Activated CD4-positive, alpha-beta memory T cell treated with anti-CD3 and anti-CD28 coated beads, Interleukin-2, amount 10 ng/mL, durations not matched to agents 7 days and 5 days (primary cell): Measurements from ENCODE around the gene ISG20. TPM values are rescaled to one million over a fixed set of nuclear protein-coding genes. Genes with fewer than 3 reads are reported as not detected.

Experiments used
- CTCF ChIA-PET: fragments of 350-600 bp; sonication (Branson Sonifier 250); formaldehyde crosslinking; loops from one replicate; lab custom pipeline; 2021; ENCODE audit warnings: antibody characterized with exemption, inconsistent platforms; lab: Charles Lee
- POLR2A ChIA-PET: fragments of 350-600 bp; sonication (Branson Sonifier 250); formaldehyde crosslinking; loops from one replicate; lab custom pipeline; 2021; ENCODE audit warnings: antibody characterized with exemption; lab: Charles Lee
- DNase-seq: peaks from one replicate; pipeline ENCODE4 v3.0.0-alpha.2; 2020
- H3K27ac Mint-ChIP-seq: one replicate; pipeline ENCODE4 v1.8.0; 2021; ENCODE audit warnings: mild to moderate bottlenecking, mixed read lengths
- H3K27me3 Mint-ChIP-seq: one replicate; pipeline ENCODE4 v1.8.0; 2021; ENCODE audit warnings: mixed read lengths
- H3K36me3 Mint-ChIP-seq: one replicate; pipeline ENCODE4 v1.8.0; 2021; ENCODE audit warnings: low read depth, mixed read lengths
- H3K4me1 Mint-ChIP-seq: one replicate; pipeline ENCODE4 v1.8.0; 2021; ENCODE audit warnings: mixed read lengths
- H3K4me3 Mint-ChIP-seq: one replicate; pipeline ENCODE4 v1.8.0; 2021; ENCODE audit warnings: mild to moderate bottlenecking, mixed read lengths
- H3K9me3 Mint-ChIP-seq: one replicate; pipeline ENCODE4 v1.8.0; 2021; ENCODE audit warnings: mixed read lengths
- total RNA-seq, 2 experiments: library from RNA; stranded (reverse); gene quantifications; one replicate each; pipeline ENCODE4 v1.2.3, GENCODE V29; 2021

Gene ISG20
- total RNA-seq, 2 experiments from 2014 or later = 337 to 338 TPM

GRCh38 chr15:88612186-88612796 lies 26.5 kb upstream of the ISG20 start:
- peaks cover 18% of the 10 kb centered on the region for H3K4me1 Mint-ChIP-seq
- no peaks in the 10 kb centered on the region for H3K9me3 Mint-ChIP-seq
- ChIA-PET POLR2A (interaction anchor here (1.5 kb wide), 1 partner anchor 10 kb away, joined by 4 read pairs; no protein-coding TSS in a partner anchor), CTCF (no interaction called here)
- no peak overlapping the region for H3K4me3 Mint-ChIP-seq
- DNase-seq = no peak
- H3K27me3 Mint-ChIP-seq = peaks cover 29% of the 10 kb centered on the region
- no peaks in the 10 kb centered on the region for H3K36me3 Mint-ChIP-seq
- no peak overlapping the region for H3K27ac Mint-ChIP-seq

- ChIA-PET POLR2A (interaction anchor here (1.5 kb wide), 1 partner anchor 9 kb away, joined by 4 read pairs; no protein-coding TSS in a partner anchor), CTCF (no interaction called here)
- H3K4me3 Mint-ChIP-seq = no peak overlapping the region
- H3K27ac Mint-ChIP-seq = no peak overlapping the region
- no peaks in the 10 kb centered on the region for H3K36me3 Mint-ChIP-seq
- peaks cover 22% of the 10 kb centered on the region for H3K27me3 Mint-ChIP-seq
- no peak for DNase-seq
- no peaks in the 10 kb centered on the region for H3K9me3 Mint-ChIP-seq
- peaks cover 18% of the 10 kb centered on the region for H3K4me1 Mint-ChIP-seq
Measured at GRCh38 chr15:88613074-88613944, 25.5 kb upstream of the ISG20 start.

GRCh38 chr15:88615303-88616107 lies 23.3 kb upstream of the ISG20 start:
- no peak overlapping the region for H3K27ac Mint-ChIP-seq
- ChIA-PET CTCF (interaction anchor here (1.5 kb wide), 1 partner anchor 9 kb away, joined by 5 read pairs; no protein-coding TSS in a partner anchor), POLR2A (no interaction called here)
- H3K4me3 Mint-ChIP-seq = no peak overlapping the region
- H3K27me3 Mint-ChIP-seq = peaks cover 2% of the 10 kb centered on the region
- H3K4me1 Mint-ChIP-seq = peaks cover 17% of the 10 kb centered on the region
- no peak for DNase-seq
- no peaks in the 10 kb centered on the region for H3K36me3 Mint-ChIP-seq
- H3K9me3 Mint-ChIP-seq = no peaks in the 10 kb centered on the region

GRCh38 chr15:88616240-88616639 lies 22.6 kb upstream of the ISG20 start:
- no peak for DNase-seq
- Mint-ChIP-seq H3K4me1 (peaks cover 19% of the 10 kb centered on the region), H3K27ac (no peak overlapping the region), H3K4me3 (no peak overlapping the region), H3K27me3 (peaks cover 2% of the 10 kb centered on the region), H3K9me3 (no peaks in the 10 kb centered on the region), H3K36me3 (no peaks in the 10 kb centered on the region)
- POLR2A ChIA-PET = no interaction called here
- CTCF ChIA-PET = no interaction called here

- ChIA-PET CTCF (interaction anchor here (1.0 kb wide), 1 partner anchor 21 kb away, joined by 3 read pairs; the partner anchor contains the start of gene ISG20), POLR2A (no interaction called here)
- H3K27ac Mint-ChIP-seq = no peak overlapping the region
- no peaks in the 10 kb centered on the region for H3K9me3 Mint-ChIP-seq
- no peak overlapping the region for H3K4me3 Mint-ChIP-seq
- peaks cover 19% of the 10 kb centered on the region for H3K4me1 Mint-ChIP-seq
- H3K27me3 Mint-ChIP-seq = peaks cover 2% of the 10 kb centered on the region
- no peak for DNase-seq
- peaks cover 6% of the 10 kb centered on the region for H3K36me3 Mint-ChIP-seq
Measured at GRCh38 chr15:88617031-88617722, 21.6 kb upstream of the ISG20 start.

- CTCF ChIA-PET = interaction anchor here (1.0 kb wide), 1 partner anchor 21 kb away, joined by 3 read pairs; the partner anchor contains the start of gene ISG20
- DNase-seq = no peak
Measured at GRCh38 chr15:88617790-88618189, 21.0 kb upstream of the ISG20 start.

GRCh38 chr15:88618686-88619085 lies 20.1 kb upstream of the ISG20 start:
- POLR2A ChIA-PET = no interaction called here
- CTCF ChIA-PET = no interaction called here
- H3K9me3 Mint-ChIP-seq = no peaks in the 10 kb centered on the region
- DNase-seq = no peak
- H3K27ac Mint-ChIP-seq = no peak overlapping the region
- peaks cover 2% of the 10 kb centered on the region for H3K27me3 Mint-ChIP-seq
- no peak overlapping the region for H3K4me3 Mint-ChIP-seq
- H3K4me1 Mint-ChIP-seq = peaks cover 21% of the 10 kb centered on the region
- H3K36me3 Mint-ChIP-seq = peaks cover 15% of the 10 kb centered on the region

More at GRCh38 chr15:88617790-88618189, 21.0 kb upstream of the ISG20 start:
- H3K36me3 Mint-ChIP-seq = peaks cover 11% of the 10 kb centered on the region
- POLR2A ChIA-PET = no interaction called here
- H3K27me3 Mint-ChIP-seq = peaks cover 2% of the 10 kb centered on the region
- H3K27ac Mint-ChIP-seq = no peak overlapping the region
- no peaks in the 10 kb centered on the region for H3K9me3 Mint-ChIP-seq
- H3K4me3 Mint-ChIP-seq = no peak overlapping the region
- H3K4me1 Mint-ChIP-seq = peaks cover 22% of the 10 kb centered on the region

GRCh38 chr15:88619796-88620195 lies 19.0 kb upstream of the ISG20 start:
- no peaks in the 10 kb centered on the region for H3K9me3 Mint-ChIP-seq
- no peak overlapping the region for H3K4me3 Mint-ChIP-seq
- DNase-seq = no peak
- ChIA-PET POLR2A (no interaction called here), CTCF (no interaction called here)
- H3K36me3 Mint-ChIP-seq = peaks cover 21% of the 10 kb centered on the region
- H3K27me3 Mint-ChIP-seq = peaks cover 2% of the 10 kb centered on the region
- no peak overlapping the region for H3K27ac Mint-ChIP-seq
- H3K4me1 Mint-ChIP-seq = peaks cover 31% of the 10 kb centered on the region

GRCh38 chr15:88620995-88621772 lies 17.6 kb upstream of the ISG20 start, which contains the start of gene AEN:
TSS of gene AEN (plus strand) at chr15:88621340. CDS start at chr15:88626210, 4,870 bp downstream.
- Mint-ChIP-seq H3K9me3 (no peaks in the 10 kb centered on the region), H3K4me3 (peak within 1 kb of the TSS; percentile 85), H3K27me3 (peaks cover 2% of the 10 kb centered on the region), H3K4me1 (peaks cover 42% of the 10 kb centered on the region), H3K36me3 (peaks cover 30% of the 10 kb centered on the region), H3K27ac (peak within 1 kb of the TSS; percentile 91)
- POLR2A ChIA-PET = interaction anchor here (0.5 to 2.2 kb wide), 7 partner anchors 10 to 213 kb away, joined by 3 to 38 read pairs (median 4); partner anchors contain the start of genes MRPL46 and MRPS11
- CTCF ChIA-PET = interaction anchor here (0.6 to 2.1 kb wide), 3 partner anchors 154 to 1268 kb away, joined by 6 to 10 read pairs (median 7); partner anchors contain the start of genes MRPL46 and MRPS11
- DNase-seq = peak; percentile 97

- POLR2A ChIA-PET = interaction anchor here (0.7 to 2.2 kb wide), 9 partner anchors 9 to 394 kb away, joined by 3 to 38 read pairs (median 4); partner anchors contain the start of genes MRPL46 and MRPS11
- no peaks in the 10 kb centered on the region for H3K9me3 Mint-ChIP-seq
- H3K36me3 Mint-ChIP-seq = peaks cover 38% of the 10 kb centered on the region
- peak overlapping the region; percentile 85 for H3K4me3 Mint-ChIP-seq
- H3K27ac Mint-ChIP-seq = peak overlapping the region; percentile 91
- peaks cover 2% of the 10 kb centered on the region for H3K27me3 Mint-ChIP-seq
- H3K4me1 Mint-ChIP-seq = peaks cover 50% of the 10 kb centered on the region
- CTCF ChIA-PET = interaction anchor here (0.6 to 2.1 kb wide), 5 partner anchors 13 to 1267 kb away, joined by 3 to 10 read pairs (median 6); partner anchors contain the start of genes MRPL46 and MRPS11
- DNase-seq = peak; percentile 71
Measured at GRCh38 chr15:88621789-88622604, 16.8 kb upstream of the ISG20 start.
